GM12875 (cell line): ENCODE results near the gene CMTM5.
"Not testable (repeated sequence)": the region's sequence is repeated elsewhere in the genome, so short reads cannot be mapped to it uniquely, and the experiment has no call there.

Experiments
- H3K4me3 ChIP-seq: one replicate; pipeline ENCODE4 v1.5.1; 2011; ENCODE audit warnings: low read depth, low read length, control low read depth
- CTCF ChIP-seq: IDR thresholded peaks from 2 replicates; pipeline ENCODE4 v1.5.1; 2011; ENCODE audit warnings: low read depth, mild to moderate bottlenecking, control low read depth, inconsistent platforms, low read length, moderate library complexity, borderline replicate concordance; ENCODE audit not compliant: insufficient read depth

CMTM5 gene

DNA sequence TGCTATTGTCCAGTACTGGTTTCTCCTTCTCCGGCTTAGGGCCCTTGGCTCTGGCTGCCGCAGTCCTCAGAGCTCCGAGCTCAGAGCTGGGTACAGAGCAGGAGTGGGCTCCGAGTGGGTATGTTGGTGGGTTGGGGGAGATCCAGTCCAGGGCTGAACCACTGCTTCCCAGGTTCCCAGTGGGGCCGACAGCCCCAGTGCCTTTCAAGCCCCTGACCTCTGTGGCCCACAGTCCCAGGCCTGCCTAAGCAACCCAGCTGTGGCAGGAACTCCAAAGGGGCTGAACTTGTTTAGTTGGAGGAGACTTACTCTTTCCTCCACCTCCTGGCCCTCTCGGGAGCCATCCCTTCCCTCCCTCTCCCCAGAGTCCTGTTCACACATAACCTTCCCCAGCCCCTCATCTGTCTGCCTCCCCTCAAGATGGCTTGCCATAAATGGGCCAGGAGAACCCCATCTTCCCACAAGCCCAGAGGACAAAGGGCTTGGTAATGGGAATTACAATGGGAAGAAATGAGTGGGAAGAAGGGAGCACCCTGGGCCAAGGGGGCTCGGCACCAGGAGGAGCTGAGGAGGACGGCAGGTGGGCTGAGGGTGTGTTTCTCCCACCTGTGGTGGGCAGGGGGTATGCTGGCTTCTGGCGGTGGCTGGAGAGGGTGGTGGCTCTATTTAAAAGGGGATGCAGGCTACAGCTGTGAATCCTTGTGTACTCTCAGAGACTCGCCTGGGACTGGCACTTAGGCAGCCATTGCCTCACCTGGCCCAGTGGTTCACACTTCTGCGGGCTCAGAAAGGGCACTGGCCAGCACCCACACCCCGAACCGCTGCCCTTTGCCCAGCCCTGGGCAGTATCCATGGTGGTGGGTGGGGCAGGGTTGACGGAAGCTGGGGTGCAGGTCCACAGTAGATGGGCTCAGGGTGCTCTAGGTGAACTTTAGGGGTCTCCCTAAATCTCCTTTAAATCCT is 35.0 kb downstream of the CMTM5 start:
- no peak for TF ChIP-seq CTCF

DNA sequence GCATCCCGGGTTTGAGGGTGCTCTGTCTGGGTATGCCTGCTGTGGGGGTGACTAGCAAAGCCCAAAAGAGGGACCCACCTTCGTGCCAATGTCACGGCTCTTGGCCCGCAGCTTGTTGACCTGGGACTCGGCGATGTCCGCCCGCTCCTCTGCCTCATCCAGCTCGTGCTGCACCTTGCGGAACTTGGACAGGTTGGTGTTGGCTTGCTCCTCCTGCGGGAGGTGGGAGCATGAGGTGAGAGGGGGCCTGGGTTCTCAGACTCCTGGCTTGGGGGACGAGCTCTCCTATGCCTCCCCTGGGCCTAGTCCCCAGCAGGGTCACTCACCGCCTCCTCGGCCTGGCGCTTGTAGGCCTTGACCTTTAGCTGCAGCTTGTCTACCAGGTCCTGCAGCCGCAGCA is 36.8 kb downstream of the CMTM5 start:
- TF ChIP-seq CTCF: no peak
- H3K4me3 ChIP-seq: no peak overlapping the region

More for the DNA sequence above, 35.0 kb downstream of the CMTM5 start:
- no peak overlapping the region for H3K4me3 ChIP-seq

DNA sequence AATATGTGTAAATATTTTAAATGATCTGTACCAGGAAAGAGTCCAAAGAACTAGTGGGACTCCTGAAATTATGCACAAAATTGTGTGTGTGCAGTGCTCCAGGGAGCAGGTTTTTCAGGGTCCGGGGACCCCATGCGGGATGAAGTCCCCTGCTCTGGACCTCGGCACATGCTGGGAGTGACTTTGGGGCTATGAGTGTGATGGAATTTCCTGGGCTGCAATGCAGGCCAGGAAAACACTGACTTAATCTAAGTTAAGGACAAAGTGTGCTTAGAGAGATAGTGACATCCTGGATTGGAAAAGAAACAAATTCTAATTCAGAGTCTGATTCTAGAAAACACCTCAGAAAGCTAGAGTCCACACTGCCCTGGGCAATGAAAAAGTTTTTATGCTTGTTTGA is 37.4 kb downstream of the CMTM5 start:
- H3K4me3 ChIP-seq: no peak overlapping the region
- TF ChIP-seq CTCF: no peak

DNA sequence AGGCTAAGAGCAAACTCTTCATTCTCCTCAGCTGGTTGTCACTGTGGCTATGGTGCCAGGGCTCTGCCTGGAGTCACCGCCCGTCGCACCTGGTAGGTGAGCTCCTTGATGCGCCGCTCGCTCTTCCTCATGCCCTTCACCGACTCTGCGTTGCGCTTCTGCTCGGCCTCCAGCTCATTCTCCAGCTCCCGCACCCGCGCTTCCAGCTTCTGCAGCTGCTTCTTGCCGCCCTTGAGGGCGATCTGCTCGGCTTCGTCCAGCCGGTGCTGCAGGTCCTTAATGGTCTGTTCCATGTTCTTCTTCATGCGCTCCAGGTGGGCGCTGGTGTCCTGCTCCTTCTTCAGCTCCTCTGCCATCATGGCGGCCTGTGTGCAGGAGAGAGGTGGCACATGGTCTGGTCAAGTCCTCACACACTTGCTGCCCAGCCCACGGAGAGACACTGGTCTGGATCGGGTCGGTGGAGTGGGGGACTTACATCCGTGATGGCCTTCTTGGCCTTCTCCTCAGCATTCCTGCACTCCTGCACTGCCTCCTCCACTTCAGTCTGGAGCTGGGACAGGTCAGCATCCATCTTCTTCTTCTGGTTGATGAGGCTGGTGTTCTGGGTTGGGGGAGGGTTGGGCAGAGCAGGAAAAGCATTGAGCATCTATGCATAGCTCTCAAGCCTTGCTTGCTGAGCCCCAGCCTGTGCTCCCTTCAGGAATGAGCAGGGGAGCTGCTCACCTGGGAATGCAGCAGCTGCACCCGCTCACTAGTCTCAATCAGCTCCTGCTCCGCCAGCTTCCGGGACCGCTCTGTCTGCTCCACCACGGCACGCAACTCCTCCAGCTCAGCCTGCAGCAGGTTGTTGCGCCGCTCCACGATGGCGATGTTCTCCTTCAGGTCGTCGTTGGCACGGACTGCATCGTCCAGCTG is 38.3 kb downstream of the CMTM5 start:
- TF ChIP-seq CTCF: no peak
- no peak overlapping the region for H3K4me3 ChIP-seq

DNA sequence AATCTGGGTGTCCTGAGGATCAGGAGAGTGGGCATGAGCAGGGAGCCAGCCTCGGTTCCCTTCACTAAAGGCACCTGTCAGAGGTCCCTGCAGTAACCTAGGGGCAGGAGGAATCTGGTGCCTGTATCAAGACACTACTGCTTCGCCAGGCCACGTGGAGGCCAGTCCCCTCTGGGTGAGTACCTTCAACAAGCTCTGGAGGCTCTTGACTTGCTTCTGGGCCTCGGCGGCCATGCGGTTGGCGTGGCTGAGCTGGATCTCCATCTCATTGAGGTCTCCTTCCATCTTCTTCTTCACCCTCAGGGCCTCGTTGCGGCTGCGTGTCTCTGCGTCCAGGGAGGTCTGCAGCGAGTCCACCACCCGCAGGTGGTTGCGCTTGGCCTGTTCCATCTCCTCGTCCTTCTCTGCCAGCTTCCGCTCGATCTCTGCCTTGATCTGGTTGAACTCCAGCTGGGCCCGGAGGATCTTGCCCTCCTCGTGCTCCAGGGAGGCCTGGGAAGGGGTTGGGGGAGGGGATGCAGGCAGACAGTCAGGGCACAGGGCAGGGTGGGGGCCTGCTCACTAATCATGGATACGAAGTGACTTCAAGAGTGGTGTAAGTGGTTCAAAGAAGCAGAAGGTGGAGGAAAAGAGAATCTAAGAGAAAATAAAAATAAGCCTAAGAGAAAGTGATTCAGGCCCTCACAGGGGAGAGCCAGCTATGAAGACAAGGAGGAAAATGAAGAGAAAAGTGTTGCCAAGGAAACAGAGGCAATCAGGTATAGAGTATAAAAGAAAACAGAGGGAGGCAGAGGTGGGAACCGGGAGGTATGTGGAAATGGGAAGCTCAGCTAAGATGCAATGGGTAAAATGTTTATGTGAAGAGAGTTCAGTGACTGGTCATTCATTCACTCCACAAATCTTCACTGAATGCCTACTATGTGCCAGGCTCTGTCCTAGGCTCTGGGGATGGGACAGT is 39.3 kb downstream of the CMTM5 start:
- no peak for TF ChIP-seq CTCF
- no peak overlapping the region for H3K4me3 ChIP-seq

- H3K4me3 ChIP-seq: no peak overlapping the region
- TF ChIP-seq CTCF: no peak
These were observed 40.0 kb downstream of the CMTM5 start for GRCh38 chr14:23416801-23417200.

- not testable (repeated sequence) for H3K4me3 ChIP-seq
These were observed 40.4 kb downstream of the CMTM5 start for GRCh38 chr14:23417269-23417668.
